ENCODE results near the gene TRIM17.

TRIM17 gene

GRCh38 chr1:228415221-228415620 lies 1.4 kb downstream of the TRIM17 start:
- DNase-seq: no peak

GRCh38 chr1:228414511-228415211 lies 2.0 kb downstream of the TRIM17 start:
- no peak for DNase-seq

GRCh38 chr1:228413241-228414010 lies 3.2 kb downstream of the TRIM17 start:
- no peak for DNase-seq

- DNase-seq: no peak
Measured at GRCh38 chr1:228411548-228412430, 4.9 kb downstream of the TRIM17 start.

GRCh38 chr1:228411121-228411520 lies 5.5 kb downstream of the TRIM17 start:
- no peak for DNase-seq

- DNase-seq: no peak
Measured at GRCh38 chr1:228410671-228411070, 6.0 kb downstream of the TRIM17 start.

- DNase-seq: no peak
Measured at GRCh38 chr1:228410015-228410414, 6.6 kb downstream of the TRIM17 start.

GRCh38 chr1:228408869-228409805 lies 7.5 kb downstream of the TRIM17 start:
- no peak for DNase-seq

- no peak for DNase-seq
Measured at GRCh38 chr1:228408041-228408868, 8.4 kb downstream of the TRIM17 start.

- no peak for DNase-seq
Measured at GRCh38 chr1:228407106-228408040, 9.3 kb downstream of the TRIM17 start.

- DNase-seq: no peak
Measured at GRCh38 chr1:228405979-228406228, 10.8 kb downstream of the TRIM17 start.

- DNase-seq: no peak
Measured at GRCh38 chr1:228405200-228405978, 11.3 kb downstream of the TRIM17 start.

GRCh38 chr1:228404107-228404720 lies 12.4 kb downstream of the TRIM17 start:
- no peak for DNase-seq

GRCh38 chr1:228403231-228403631 lies 13.4 kb downstream of the TRIM17 start:
- DNase-seq: no peak

- no peak for DNase-seq
Measured at GRCh38 chr1:228402641-228403025, 14.0 kb downstream of the TRIM17 start.

GRCh38 chr1:228401782-228402640 lies 14.7 kb downstream of the TRIM17 start:
- no peak for DNase-seq

GRCh38 chr1:228400692-228401454 lies 15.8 kb downstream of the TRIM17 start:
- DNase-seq: no peak

Measured in NK-92 treated with Interleukin-12 subunit alpha and Interleukin-12 subunit beta, amount 100 ng/mL, for 24 hours (cell line).